Kidney capillary endothelial cell (primary cell): ENCODE results near the gene SPINT1.

ENCODE experiments used
- DNase-seq: peaks from one replicate; pipeline ENCODE4 v3.0.0-alpha.2; 2018; ENCODE audit warnings: low spot score

Gene SPINT1

GRCh38 chr15:40843885-40844695 lies at the start of gene SPINT1:
SPINT1 (plus strand) TSS chr15:40844048; CDS start chr15:40844555, 507 bp downstream.
- no peak for DNase-seq

DNA sequence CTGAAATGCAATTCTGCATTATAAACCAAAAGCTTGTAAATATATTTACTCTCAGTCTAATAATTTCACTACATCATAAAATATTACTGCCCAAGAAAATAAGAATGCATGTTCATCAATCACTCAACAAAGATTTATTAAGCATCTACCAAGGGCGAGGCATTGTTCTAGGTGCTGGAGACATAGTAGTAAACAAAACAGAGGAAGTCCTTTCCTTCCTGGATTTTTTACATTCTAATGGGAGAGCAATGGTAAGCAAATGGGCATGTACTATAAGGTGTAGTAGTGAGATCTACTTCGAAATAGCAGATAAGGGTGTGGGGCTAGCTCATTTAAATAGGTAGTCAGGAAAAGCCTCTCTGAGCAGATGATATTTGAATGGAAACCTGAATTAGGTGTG lies 47.8 kb upstream of the SPINT1 start:
- DNase-seq, result no peak

- no peak for DNase-seq
These were observed 47.3 kb upstream of the SPINT1 start for GRCh38 chr15:40796512-40796911.

GRCh38 chr15:40799523-40799922 lies 44.3 kb upstream of the SPINT1 start:
- DNase-seq, result no peak

- no peak for DNase-seq
These were observed 40.8 kb upstream of the SPINT1 start for GRCh38 chr15:40803076-40803475.

GRCh38 chr15:40803688-40804087 lies 40.2 kb upstream of the SPINT1 start:
- DNase-seq, result no peak

GRCh38 chr15:40806672-40807027 lies 37.2 kb upstream of the SPINT1 start:
- DNase-seq, result no peak

DNA sequence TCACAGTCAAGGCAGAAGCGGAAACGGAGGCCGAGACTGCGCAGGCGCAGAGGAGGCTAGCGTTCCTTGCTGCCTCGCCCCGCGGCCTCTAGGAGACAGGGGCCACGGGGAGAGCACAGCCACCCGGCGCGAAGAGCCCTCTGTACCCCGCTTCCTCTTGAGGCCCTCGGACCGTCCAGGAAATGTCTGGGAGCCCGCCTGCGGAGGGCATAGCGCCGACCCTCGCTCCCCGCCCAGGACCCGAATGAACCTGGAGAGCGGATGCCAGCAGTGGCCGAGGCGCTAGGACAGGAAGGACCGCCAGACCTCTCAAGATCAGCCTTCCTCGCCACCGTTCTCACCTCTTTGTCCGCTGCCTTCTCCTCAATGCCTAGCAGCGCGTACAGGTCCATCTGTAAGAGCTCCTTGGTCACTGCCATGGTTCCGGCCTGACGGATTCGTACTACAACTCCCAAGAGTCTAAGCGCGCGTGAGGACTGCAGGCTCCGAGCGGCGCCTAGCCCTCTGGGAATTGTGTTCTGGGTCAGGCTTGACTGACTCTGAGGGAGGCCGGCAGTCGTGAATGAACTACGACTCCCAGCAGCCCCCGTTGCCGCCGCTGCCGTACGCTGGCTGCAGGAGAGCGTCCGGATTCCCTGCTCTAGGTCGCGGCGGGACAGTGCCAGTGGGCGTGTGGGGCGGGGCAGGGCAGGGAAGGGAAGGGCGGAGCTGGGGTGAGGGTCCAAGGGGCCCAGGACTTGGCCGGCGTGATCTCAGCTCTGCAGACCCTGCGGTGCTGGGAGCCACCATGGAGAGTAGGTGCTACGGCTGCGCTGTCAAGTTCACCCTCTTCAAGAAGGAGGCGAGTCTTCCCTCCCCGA lies 36.6 kb upstream of the SPINT1 start, which contains the start of the genes DNAJC17 and ZFYVE19:
Gene DNAJC17 (minus strand): TSS at position 446 of the 860 bp plus-strand sequence. CDS start 27 bp downstream, at position 419.
Gene ZFYVE19 (plus strand): TSS at position 62 of the 860 bp plus-strand sequence. CDS start 501 bp downstream, at position 563.
- peak; percentile 98 for DNase-seq

DNA sequence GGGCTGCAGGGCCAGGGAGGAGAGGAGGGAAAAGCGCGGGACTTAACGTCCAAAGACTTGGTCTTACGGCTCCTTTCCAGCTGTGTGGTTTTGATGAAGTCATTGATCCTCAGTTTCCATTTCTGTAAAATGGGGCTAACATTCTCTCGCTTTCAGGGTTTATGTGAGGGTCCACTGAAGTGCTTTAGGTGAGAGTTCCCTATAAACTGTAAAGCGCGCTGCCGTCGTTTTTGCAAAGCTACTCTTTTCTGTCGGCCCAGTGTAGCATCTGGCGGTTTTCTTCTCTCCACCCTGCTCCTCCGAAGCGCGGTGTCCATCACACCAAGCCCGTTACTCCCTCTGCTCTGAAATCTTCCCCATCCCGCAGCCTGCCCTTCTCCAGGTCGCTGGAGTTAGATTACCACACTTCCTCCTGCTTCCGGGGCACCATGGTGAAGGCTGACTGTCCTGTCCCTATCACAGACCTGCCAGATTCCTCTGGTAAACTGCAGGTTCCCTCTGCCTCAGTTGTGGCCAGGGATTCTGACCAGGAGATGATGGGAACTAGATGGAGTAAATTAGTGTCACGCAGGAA lies 35.9 kb upstream of the SPINT1 start:
- DNase-seq, result no peak

GRCh38 chr15:40808861-40809450 lies 34.9 kb upstream of the SPINT1 start:
- DNase-seq, result no peak

GRCh38 chr15:40812721-40813425 lies 31.0 kb upstream of the SPINT1 start:
- no peak for DNase-seq

- no peak for DNase-seq
These were observed 28.7 kb upstream of the SPINT1 start for GRCh38 chr15:40815042-40815698.

DNA sequence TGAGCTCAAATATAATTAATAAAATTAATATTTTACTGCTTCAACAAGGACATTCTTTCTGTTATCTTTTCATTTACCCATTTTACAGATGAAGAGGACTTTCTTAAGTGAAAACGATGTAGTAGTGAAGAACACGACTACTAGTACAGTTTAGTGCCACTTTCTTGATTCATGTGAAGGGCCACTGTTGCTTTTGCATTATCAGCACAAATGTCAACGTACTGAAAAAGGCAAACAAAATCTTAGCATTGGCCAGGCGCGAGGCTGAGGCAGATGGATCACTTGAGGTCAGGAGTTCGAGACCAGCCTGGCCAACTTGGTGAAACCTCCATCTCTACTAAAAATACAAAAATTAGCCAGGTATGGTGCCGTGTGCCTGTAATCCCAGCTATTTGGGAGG lies 24.8 kb upstream of the SPINT1 start:
- DNase-seq, result no peak

DNA sequence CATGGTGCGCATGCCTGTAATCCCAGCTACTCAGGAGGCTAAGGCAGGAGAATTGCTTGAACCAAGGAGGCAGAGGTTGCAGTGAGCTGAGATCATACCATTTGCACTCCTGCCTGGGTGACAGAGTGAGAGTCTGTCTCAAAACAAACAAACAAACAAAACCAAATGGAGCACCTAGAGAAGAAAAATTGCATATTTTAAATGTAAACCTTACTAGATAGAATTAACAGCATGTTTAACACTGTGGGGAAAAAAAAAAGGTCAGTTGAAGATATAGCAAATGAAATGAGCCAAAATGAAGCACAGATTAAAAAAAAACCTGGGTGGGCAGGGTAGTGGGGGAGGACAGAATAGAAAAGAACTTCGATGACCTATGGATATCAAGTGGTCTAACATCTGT lies 22.7 kb upstream of the SPINT1 start:
- no peak for DNase-seq

GRCh38 chr15:40823572-40824343 lies 20.1 kb upstream of the SPINT1 start:
- DNase-seq, result no peak

DNA sequence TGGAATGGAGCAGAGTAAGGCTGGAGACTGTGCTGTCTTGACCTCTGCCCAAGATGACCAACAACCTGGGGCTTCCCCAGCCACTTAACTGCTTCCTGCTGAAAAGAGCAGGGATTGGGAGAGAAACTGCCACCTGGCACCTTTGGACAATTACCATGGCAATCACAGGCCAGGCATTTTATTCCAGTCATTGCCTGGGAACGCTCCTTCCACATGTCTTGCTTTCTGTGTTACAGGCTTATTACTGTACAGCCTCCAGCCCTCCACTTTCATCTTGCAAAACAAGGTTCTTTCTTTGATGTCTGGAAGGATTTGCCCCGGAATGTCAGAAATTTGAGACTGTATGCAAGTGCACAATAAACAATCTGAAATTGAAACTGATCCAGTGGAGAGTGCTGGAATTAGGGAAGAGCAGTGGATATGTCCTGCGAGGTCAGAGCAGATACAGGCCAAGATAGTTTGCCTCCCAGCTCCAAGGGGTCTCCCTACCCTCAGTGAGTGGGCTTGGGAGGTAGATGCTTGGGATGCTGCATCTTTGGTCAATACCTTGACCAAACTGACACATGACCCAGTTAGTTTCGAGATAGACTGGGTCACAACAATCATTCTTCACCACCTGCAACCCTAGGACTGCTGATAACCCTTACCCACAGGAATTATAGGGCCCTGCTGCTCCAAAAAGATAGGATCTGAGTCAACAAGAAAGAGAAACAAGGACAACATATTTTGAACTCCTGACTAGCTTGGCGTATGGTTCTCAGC lies 18.0 kb upstream of the SPINT1 start:
- no peak for DNase-seq

- no peak for DNase-seq
These were observed 17.3 kb upstream of the SPINT1 start for GRCh38 chr15:40826423-40827075.

GRCh38 chr15:40828447-40829036 lies 15.3 kb upstream of the SPINT1 start, which contains the start of gene PPP1R14D:
PPP1R14D (minus strand) TSS chr15:40828708; CDS start chr15:40828641, 67 bp downstream.
- no peak for DNase-seq
